Measurements from ENCODE around the gene YDJC. TPM values are rescaled to one million over a fixed set of nuclear protein-coding genes. Genes with fewer than 3 reads are reported as not detected.
A peak's percentile ranks its signal among the peaks of the same experiment; 100 is the strongest.

Gene YDJC
- total and polyA plus RNA-seq, 2 of the 13 experiments (the other 11 are each of a cell fraction or from before 2014, with no cell fraction given): 15.3 to 32.0 TPM

- TF ChIP-seq ELK4 (CRISPR knock-in tag; IDR thresholded peaks at IDR 0.05; ENCODE audit: borderline replicate concordance) (no peak), RORA (CRISPR knock-in tag; IDR thresholded peaks at IDR 0.05) (no peak), ZNF766 (CRISPR knock-in tag; IDR thresholded peaks at IDR 0.05; ENCODE audit: borderline replicate concordance) (no peak), SOX5 (CRISPR knock-in tag; IDR thresholded peaks at IDR 0.05; ENCODE audit: borderline replicate concordance) (no peak), SP1 (IDR thresholded peaks at IDR 0.05) (no peak), SP1 (CRISPR knock-in tag; IDR thresholded peaks at IDR 0.05) (peak; percentile 86), ZNF20 (CRISPR knock-in tag; IDR thresholded peaks at IDR 0.05) (no peak), SNAPC4 (CRISPR knock-in tag; IDR thresholded peaks at IDR 0.05) (0 out of 2 replicates have a peak, but pooled peaks have one; percentile 52), MXD3 (CRISPR knock-in tag; IDR thresholded peaks at IDR 0.05) (peak; percentile 39; the same call in 1 of the 2 replicates), FOXK1 (CRISPR knock-in tag; IDR thresholded peaks at IDR 0.05; ENCODE audit: borderline replicate concordance, low read depth) (peak; percentile 63; the same call in 1 of the 2 replicates), UBTF (CRISPR knock-in tag; IDR thresholded peaks at IDR 0.05) (peak; percentile 51), ZNF543 (CRISPR knock-in tag; IDR thresholded peaks at IDR 0.05) (0 out of 2 replicates have a peak, but pooled peaks have one; percentile 59), ZXDC (CRISPR knock-in tag; IDR thresholded peaks at IDR 0.05) (peak; percentile 23; the same call in 1 of the 2 replicates), DR1 (CRISPR knock-in tag; IDR thresholded peaks at IDR 0.05) (peak; percentile 50; the same call in 1 of the 2 replicates), FOXO1 (CRISPR knock-in tag; IDR thresholded peaks at IDR 0.05) (0 out of 2 replicates have a peak, but pooled peaks have one; percentile 17)
Observed at GRCh38 chr22:21641789-21642583, 12.2 kb upstream of the YDJC start, which contains the start of gene SDF2L1 (continued).
